GM19328 (cell line): Measurements from ENCODE around the gene CALML3.

ENCODE experiments used
- ATAC-seq: cut with Tn5 transposase; IDR thresholded peaks from one replicate; pipeline ENCODE4 v1.9.1; 2021; ENCODE audit warnings: mild to moderate bottlenecking, moderate library complexity; ENCODE audit not compliant: unreplicated experiment

CALML3 gene

GRCh38 chr10:5490698-5491464 is 33.9 kb upstream of the CALML3 start:
- ATAC-seq: no peak

GRCh38 chr10:5491477-5491876 is 33.3 kb upstream of the CALML3 start:
- ATAC-seq: no peak

- ATAC-seq: no peak
Measured at GRCh38 chr10:5492322-5492855, 32.4 kb upstream of the CALML3 start.

GRCh38 chr10:5492929-5493576 is 31.7 kb upstream of the CALML3 start:
- ATAC-seq: no peak

GRCh38 chr10:5493691-5494090 is 31.1 kb upstream of the CALML3 start:
- no peak for ATAC-seq

- ATAC-seq: no peak
Measured at GRCh38 chr10:5494611-5495010, 30.1 kb upstream of the CALML3 start.

GRCh38 chr10:5496261-5497250 is 28.2 kb upstream of the CALML3 start:
- no peak for ATAC-seq

- no peak for ATAC-seq
Measured at GRCh38 chr10:5497289-5497688, 27.5 kb upstream of the CALML3 start.

GRCh38 chr10:5497948-5498730 is 26.6 kb upstream of the CALML3 start:
- no peak for ATAC-seq

GRCh38 chr10:5498791-5499492 is 25.8 kb upstream of the CALML3 start:
- no peak for ATAC-seq

GRCh38 chr10:5499493-5500140 is 25.1 kb upstream of the CALML3 start, which contains the start of gene CALML5:
CALML5 (minus strand) TSS chr10:5499570; CDS start chr10:5499438, 132 bp downstream.
- no peak for ATAC-seq

- ATAC-seq: no peak
Measured at GRCh38 chr10:5500162-5500670, 24.5 kb upstream of the CALML3 start.

GRCh38 chr10:5500910-5501309 is 23.9 kb upstream of the CALML3 start:
- ATAC-seq: no peak

- no peak for ATAC-seq
Measured at GRCh38 chr10:5502061-5502521, 22.7 kb upstream of the CALML3 start.

GRCh38 chr10:5502571-5503476 is 21.9 kb upstream of the CALML3 start:
- no peak for ATAC-seq

GRCh38 chr10:5503477-5503835 is 21.3 kb upstream of the CALML3 start:
- ATAC-seq: no peak

- no peak for ATAC-seq
Measured at GRCh38 chr10:5504146-5505072, 20.4 kb upstream of the CALML3 start.
